BLaER1 (cell line): ENCODE results near the gene RFFL.
A peak's percentile ranks its signal among the peaks of the same experiment; 100 is the strongest.

Source experiments
- H3K27ac ChIP-seq: shearing (Covaris generic); formaldehyde crosslinking; 2 replicates; pipeline ENCODE4 v1.8.1; 2022
- H3K27me3 ChIP-seq: shearing (Covaris generic); formaldehyde crosslinking; 2 replicates; pipeline ENCODE4 v1.8.1; 2022
- H3K36me3 ChIP-seq: shearing (Covaris generic); formaldehyde crosslinking; 2 replicates; pipeline ENCODE4 v1.8.1; 2022
- H3K4me1 ChIP-seq: shearing (Covaris generic); formaldehyde crosslinking; 2 replicates; pipeline ENCODE4 v1.8.1; 2022
- H3K4me2 ChIP-seq: shearing (Covaris generic); formaldehyde crosslinking; 2 replicates; pipeline ENCODE4 v1.8.1; 2022
- H3K4me3 ChIP-seq: shearing (Covaris generic); formaldehyde crosslinking; 2 replicates; pipeline ENCODE4 v1.8.1; 2022
- H3K9ac ChIP-seq: shearing (Covaris generic); formaldehyde crosslinking; 2 replicates; pipeline ENCODE4 v1.8.1; 2022
- H3K9me3 ChIP-seq: shearing (Covaris generic); formaldehyde crosslinking; 2 replicates; pipeline ENCODE4 v1.8.1; 2022
- H4K20me1 ChIP-seq: shearing (Covaris generic); formaldehyde crosslinking; 2 replicates; pipeline ENCODE4 v1.8.1; 2022
- Cebpa-rat ChIP-seq: shearing (Covaris generic); IDR thresholded peaks from 2 replicates; pipeline ENCODE4 v1.8.1; 2022

The RFFL gene

DNA sequence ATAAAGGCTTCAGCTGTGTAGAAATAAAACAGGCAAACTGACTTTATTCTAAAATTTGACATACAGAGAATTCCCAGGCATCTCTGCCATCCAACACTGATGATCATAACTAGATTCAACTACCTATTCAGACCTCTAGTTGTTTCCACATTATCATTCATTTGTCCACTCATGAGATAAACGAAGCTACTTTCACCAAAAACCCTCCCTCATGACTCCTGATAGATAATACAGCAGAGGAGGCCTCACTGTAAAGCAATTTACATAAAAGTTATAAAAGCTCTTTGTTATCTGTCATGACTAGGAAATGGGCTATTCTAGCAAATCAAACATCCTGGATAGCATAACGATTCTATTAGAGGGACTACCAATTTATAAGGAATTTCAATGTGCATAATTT, 19.6 kb upstream of the RFFL start:
- Histone ChIP-seq H3K27ac (no peak overlapping the region), H3K4me3 (no peak overlapping the region), H3K9me3 (no peaks in the 10 kb centered on the region), H4K20me1 (no peaks in the 10 kb centered on the region), H3K9ac (no peak overlapping the region), H3K4me1 (peaks cover 29% of the 10 kb centered on the region), H3K27me3 (no peaks in the 10 kb centered on the region; the same call in 1 of the 2 replicates), H3K4me2 (no peak overlapping the region), H3K36me3 (no peaks in the 10 kb centered on the region)
- TF ChIP-seq Cebpa-rat: no peak

DNA sequence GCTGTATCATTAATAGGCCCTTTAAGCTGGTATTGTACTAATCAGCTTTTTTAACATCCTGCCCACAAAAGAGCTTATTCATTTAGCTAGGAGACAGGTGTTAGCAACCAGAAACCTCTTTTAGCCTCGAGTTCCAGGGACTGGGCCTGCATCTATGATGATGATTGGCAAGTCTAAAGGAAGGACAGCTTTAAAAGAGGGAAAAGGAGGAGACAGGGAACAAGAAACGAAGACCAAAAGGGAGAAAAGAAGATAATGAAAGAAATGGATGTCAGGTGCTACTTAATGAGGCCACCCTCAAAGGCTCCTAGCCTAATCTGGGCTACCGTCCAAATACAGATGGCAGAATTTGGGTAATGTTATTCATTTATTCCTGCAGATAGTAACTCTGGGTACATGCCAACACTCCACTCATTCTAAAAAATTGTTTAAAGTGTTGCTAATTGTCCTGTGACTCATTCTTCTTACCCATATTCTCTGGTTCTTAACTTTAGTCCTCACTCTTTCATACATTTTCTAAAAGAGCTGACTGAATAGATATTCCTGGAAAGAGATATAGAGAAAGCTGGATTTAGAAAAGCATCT, 18.7 kb upstream of the RFFL start:
- peaks cover 20% of the 10 kb centered on the region for H3K4me1 ChIP-seq
- H3K27ac ChIP-seq: no peak overlapping the region
- H3K27me3 ChIP-seq: no peaks in the 10 kb centered on the region
- no peak overlapping the region for H3K9ac ChIP-seq
- H3K4me2 ChIP-seq: no peak overlapping the region
- no peaks in the 10 kb centered on the region for H3K36me3 ChIP-seq
- H3K9me3 ChIP-seq: no peaks in the 10 kb centered on the region
- TF ChIP-seq Cebpa-rat: no peak
- H4K20me1 ChIP-seq: no peaks in the 10 kb centered on the region
- H3K4me3 ChIP-seq: no peak overlapping the region

DNA sequence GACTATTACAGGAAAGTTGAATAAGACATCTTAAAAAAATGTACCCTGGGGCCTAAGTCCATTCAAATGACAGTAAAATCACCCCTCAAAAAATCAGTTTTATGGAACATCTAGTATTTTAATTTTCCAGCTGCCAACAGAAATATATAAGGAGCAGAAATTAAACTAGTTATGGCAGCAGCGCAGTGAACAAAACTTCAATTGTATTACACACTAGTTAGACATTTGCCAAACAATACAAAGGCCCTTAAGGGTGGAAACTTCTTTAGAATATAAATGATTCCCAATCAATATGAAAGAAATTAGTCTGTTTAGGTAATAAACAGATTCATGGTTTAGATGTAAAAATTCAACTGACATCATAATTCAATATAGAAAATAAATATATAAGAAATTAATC, 18.1 kb upstream of the RFFL start:
- H4K20me1 ChIP-seq: no peaks in the 10 kb centered on the region
- no peaks in the 10 kb centered on the region for H3K27me3 ChIP-seq
- no peak overlapping the region for H3K27ac ChIP-seq
- H3K4me2 ChIP-seq: no peak overlapping the region
- peaks cover 16% of the 10 kb centered on the region for H3K4me1 ChIP-seq
- H3K36me3 ChIP-seq: no peaks in the 10 kb centered on the region
- no peak for TF ChIP-seq Cebpa-rat
- no peak overlapping the region for H3K4me3 ChIP-seq
- H3K9ac ChIP-seq: no peak overlapping the region
- no peaks in the 10 kb centered on the region for H3K9me3 ChIP-seq

DNA sequence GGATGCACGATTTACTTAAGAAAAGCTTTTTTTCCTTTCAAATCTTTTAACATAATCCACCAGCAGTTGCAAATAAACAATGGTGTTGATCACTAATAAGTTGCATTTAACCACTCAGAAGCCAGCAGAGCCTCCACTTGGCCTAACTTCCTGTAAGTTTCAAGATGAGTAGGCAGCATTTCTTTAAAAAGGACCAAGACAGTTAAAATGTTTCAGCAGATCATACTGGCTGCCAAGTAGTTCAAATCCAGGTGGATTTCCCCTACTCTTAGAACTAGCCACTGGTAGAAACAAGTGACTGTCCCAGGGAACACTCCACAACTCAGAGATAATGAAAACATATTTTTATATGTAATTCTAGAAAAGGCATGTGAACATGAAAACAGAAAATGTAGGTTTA, 17.0 kb upstream of the RFFL start:
- Histone ChIP-seq H4K20me1 (no peaks in the 10 kb centered on the region), H3K27me3 (no peaks in the 10 kb centered on the region), H3K9me3 (no peaks in the 10 kb centered on the region), H3K4me3 (no peak overlapping the region), H3K4me1 (peaks cover 16% of the 10 kb centered on the region), H3K36me3 (no peaks in the 10 kb centered on the region), H3K9ac (0 out of 2 replicates have a peak overlapping the region, but pooled peaks have one; percentile 13), H3K4me2 (peak overlapping the region; percentile 39), H3K27ac (peak overlapping the region; percentile 16; the same call in 1 of the 2 replicates)
- TF ChIP-seq Cebpa-rat: no peak

DNA sequence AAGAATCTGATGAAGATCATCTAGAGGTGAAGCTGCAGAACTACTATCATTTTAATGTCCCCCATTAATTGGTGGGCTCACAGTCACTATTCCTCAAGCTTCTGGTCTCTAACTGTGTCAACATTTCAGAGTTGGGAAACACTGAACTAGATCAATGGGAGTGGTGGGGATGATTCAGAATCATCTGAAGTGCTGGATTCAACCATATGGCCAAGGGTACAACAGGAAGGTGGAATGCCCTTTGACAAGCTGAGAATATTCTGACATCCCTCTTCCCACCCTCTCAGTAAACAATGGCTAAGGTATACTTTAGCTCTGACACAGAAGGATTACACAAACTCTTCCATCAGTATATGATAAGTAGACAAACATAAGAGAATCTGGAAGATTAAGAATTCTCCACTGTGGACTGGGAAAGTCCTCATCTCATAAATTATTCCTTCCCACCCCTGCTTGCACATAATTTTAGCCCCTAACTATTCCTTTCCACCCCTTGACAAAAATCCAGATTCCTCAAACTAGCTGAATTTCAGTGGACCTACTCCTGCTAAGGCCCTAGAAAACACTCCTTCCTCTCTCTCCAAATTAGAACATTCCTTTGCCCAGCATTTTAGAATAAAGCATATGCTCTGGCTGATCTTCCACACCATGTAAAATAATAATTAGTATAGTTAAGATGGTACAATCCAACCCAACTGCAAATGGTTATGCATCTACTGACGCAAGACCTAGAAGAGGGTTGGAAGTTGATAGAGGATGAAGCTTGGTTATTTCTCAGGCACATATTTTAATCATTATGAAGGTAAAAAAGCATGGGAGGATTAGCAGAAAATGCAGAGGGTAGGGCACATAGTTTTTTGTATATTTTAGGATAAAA, 16.3 kb upstream of the RFFL start:
- Histone ChIP-seq H3K9ac (no peak overlapping the region), H3K9me3 (no peaks in the 10 kb centered on the region), H3K27ac (no peak overlapping the region), H3K27me3 (no peaks in the 10 kb centered on the region), H3K36me3 (no peaks in the 10 kb centered on the region), H3K4me3 (no peak overlapping the region), H3K4me2 (peak overlapping the region; percentile 39), H3K4me1 (peaks cover 16% of the 10 kb centered on the region), H4K20me1 (0 out of 2 replicates have a peak, but pooled peaks cover 7% of the 10 kb centered on the region)
- TF ChIP-seq Cebpa-rat: no peak

DNA sequence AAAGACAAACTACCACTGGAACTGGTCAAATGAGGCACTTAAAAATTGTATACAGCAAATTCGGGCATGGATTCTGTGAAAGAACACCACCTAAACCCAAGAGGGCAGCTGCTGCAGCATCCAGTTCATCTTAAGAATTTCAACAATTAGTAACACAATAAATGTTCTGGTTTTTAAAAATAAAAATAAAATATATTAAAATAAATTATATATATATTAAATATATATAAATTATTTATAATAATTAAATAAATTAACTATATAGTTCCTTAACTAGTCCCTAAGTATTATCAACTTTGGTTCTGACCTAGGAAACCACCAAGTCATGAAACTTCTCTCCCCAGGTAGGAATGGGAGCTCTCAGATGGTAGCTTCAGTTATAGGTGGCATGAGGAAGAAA, 13.4 kb upstream of the RFFL start:
- TF ChIP-seq Cebpa-rat: no peak
- H3K27ac ChIP-seq: no peak overlapping the region
- H4K20me1 ChIP-seq: peaks cover 15% of the 10 kb centered on the region; the same call in 1 of the 2 replicates
- H3K36me3 ChIP-seq: no peaks in the 10 kb centered on the region
- no peak overlapping the region for H3K4me2 ChIP-seq
- no peak overlapping the region for H3K4me3 ChIP-seq
- H3K27me3 ChIP-seq: no peaks in the 10 kb centered on the region
- no peak overlapping the region for H3K9ac ChIP-seq
- H3K4me1 ChIP-seq: peaks cover 16% of the 10 kb centered on the region
- no peaks in the 10 kb centered on the region for H3K9me3 ChIP-seq

DNA sequence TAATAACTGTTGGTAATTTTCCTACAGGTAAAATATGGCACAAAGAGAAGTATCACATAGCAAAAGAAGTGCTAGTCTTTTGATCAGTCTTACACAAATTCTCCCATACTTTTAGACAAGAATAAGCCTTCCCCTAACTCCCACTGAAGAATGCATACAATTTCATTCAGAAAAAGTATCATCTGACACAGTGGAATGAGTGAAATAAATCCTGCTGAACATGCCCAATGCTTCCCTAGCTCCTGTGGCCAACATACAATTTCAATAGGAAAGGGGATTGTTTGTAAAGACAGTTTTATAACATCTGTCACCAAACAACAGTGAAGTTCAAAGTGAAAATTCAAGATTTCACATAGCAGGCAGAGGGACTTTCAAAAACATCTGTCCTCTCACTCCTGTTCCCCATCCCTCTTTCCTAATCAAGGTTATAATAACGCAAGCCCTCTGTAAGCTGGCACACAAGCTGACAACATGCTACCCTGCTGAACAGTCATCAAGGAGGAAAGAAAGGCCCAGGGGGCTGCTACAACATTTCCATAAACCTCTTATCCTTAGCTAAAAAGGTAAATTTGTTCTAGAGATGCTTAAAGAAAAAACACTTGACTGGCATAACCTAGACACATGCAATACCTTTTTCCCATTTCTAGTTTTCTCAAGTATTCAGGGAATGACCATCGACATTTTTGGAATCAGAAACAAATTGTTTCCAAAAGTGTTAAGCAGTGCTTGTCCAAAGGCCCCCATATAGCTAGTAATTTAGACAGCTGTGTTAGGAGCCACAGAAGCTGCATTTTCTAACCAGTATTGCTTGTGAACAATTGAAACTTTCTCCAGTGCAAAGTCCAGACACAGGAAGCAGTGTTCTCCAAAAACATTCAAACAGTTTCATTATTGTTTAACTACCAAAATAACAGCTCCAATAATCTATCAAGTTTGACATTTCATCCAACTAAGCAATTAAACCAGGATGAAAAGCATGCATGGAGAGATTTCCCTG, 11.5 kb upstream of the RFFL start:
- peaks cover 15% of the 10 kb centered on the region; the same call in 1 of the 2 replicates for H4K20me1 ChIP-seq
- H3K27me3 ChIP-seq: no peaks in the 10 kb centered on the region
- no peak for TF ChIP-seq Cebpa-rat
- peaks cover 4% of the 10 kb centered on the region for H3K4me1 ChIP-seq
- H3K4me2 ChIP-seq: no peak overlapping the region
- no peak overlapping the region for H3K4me3 ChIP-seq
- H3K9me3 ChIP-seq: no peaks in the 10 kb centered on the region
- H3K36me3 ChIP-seq: no peaks in the 10 kb centered on the region
- H3K9ac ChIP-seq: no peak overlapping the region
- no peak overlapping the region for H3K27ac ChIP-seq

DNA sequence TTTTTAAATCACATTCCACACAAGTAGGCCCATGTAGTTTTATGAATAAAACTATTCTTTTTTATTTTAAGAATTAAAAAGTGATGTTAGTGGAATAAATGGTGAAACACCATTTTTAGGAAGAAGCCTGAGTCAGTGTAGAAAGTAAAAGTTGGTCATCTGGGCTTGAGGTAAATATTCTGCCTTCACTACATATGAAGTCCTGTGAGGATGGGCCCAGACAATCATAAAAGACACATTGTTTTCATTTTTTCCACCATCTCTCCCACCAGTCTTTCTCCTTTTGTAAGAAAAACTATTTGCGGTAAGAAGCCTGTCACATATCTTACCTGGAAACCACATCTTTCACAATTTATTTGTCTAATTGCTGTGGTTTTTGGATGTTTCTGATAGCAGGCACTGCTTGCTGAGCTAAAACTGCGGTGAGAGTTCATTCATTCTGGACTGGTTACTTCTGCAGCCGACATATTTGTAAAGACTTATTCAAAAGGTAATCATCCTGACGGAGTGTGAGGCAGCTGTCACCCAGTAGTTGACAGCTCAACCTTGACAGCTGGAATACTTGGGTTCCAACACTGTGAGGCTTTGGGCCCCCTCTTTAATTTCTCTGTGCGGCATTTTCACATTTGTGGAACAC, 10.6 kb upstream of the RFFL start:
- no peaks in the 10 kb centered on the region for H3K36me3 ChIP-seq
- H3K9ac ChIP-seq: no peak overlapping the region
- no peak overlapping the region for H3K4me3 ChIP-seq
- H4K20me1 ChIP-seq: peaks cover 15% of the 10 kb centered on the region; the same call in 1 of the 2 replicates
- peaks cover 12% of the 10 kb centered on the region for H3K4me1 ChIP-seq
- no peak overlapping the region for H3K4me2 ChIP-seq
- no peaks in the 10 kb centered on the region for H3K27me3 ChIP-seq
- TF ChIP-seq Cebpa-rat: no peak
- no peak overlapping the region for H3K27ac ChIP-seq
- no peaks in the 10 kb centered on the region for H3K9me3 ChIP-seq

DNA sequence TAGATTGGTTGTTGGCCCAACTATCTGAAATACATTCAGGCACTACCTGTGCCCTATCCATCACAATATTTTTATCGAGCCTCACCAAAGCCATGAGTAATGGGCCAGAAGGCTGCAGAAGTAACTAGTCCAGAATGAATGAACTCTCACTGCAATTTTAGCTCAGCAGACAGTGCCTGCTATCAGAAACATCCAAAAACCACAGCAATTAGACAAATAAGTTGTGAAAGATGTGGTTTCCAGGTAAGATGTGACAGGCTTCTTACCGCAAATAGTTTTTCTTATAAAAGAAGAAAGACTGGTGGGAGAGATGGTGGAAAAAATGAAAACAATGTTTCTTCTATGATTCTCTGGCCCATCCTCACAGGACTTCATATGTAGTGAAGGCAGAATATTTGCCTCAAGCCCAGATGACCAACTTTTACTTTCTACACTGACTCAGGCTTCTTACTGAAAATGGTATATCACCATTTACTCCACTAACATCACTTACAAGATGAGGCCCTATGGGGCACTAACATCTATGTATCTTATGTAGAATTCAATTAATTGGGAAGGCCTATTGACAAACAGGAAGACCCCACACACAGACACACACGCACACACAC, 9.8 kb upstream of the RFFL start:
- TF ChIP-seq Cebpa-rat: no peak
- H3K36me3 ChIP-seq: no peaks in the 10 kb centered on the region
- H4K20me1 ChIP-seq: peaks cover 18% of the 10 kb centered on the region; the same call in 1 of the 2 replicates
- H3K27me3 ChIP-seq: no peaks in the 10 kb centered on the region
- no peak overlapping the region for H3K9ac ChIP-seq
- no peak overlapping the region for H3K4me2 ChIP-seq
- H3K4me1 ChIP-seq: peaks cover 21% of the 10 kb centered on the region
- no peak overlapping the region for H3K27ac ChIP-seq
- H3K4me3 ChIP-seq: no peak overlapping the region
- no peaks in the 10 kb centered on the region for H3K9me3 ChIP-seq
